NCI-H1092 (cell line): ENCODE measurements around the gene PDE10A.
A peak's percentile ranks its signal among the peaks of the same experiment; 100 is the strongest.

ENCODE experiments used
- DNase-seq: peaks from one replicate; lab custom pipeline; 2025; lab: John Stamatoyannopoulos, UW

PDE10A gene

DNA sequence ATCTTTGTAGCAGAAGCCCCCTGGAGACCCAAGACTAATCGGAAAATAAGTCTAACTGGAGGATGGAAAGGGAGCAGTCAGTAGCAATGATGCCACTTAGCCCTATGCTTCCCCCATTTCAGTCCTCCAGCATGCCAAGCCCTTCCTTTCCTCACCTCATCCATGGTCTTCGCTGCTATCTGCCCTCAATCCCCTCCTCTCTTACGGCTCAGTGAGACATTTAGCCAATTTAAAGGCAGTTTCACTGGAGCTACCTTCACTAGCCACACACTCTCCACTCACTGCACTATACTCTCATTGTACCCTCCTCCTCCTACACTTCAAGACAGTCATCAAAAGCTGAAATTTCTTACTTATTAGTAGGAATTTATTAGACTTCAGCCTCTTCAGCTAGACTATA is 111.2 kb downstream of the PDE10A start:
- DNase-seq = no peak

DNA sequence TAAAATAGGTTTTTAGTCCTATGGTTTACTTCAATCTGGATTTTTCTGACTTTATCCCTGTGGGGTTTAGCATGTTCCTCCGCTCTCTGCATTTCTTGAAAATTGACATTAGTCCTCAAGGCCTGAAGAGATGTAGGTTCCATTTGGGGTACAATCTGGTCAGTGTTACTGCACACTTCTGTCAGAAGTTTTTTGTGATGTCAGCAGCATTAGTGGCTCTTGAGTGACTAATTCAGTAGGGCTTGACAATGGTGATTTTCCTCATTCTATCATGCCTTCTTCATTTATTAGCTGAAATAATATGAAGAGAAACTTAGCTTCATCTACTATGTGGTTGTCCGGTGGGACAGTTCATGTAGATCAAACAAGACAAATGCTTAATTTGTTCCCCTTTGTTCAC is 114.6 kb downstream of the PDE10A start:
- DNase-seq = no peak

- no peak for DNase-seq
These were observed 117.2 kb downstream of the PDE10A start for GRCh38 chr6:165545806-165546205.

DNA sequence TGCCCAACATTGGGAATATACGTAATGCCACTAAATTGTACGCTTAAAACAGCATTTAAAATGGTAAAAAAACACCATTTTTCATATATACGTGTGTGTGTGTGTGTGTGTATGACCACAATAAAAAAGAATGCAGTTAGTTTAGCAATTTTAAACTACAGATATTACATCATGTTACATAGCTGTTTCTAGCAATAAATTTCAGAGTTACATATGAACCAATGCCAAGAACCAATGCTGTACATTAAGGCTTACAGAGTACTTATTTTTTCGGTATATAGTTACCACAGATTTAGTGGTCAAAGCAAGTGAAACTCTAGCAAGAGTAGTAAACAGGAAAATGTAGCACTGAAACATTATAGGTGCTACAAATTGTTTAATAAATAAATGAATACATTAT is 119.3 kb downstream of the PDE10A start:
- DNase-seq = no peak

GRCh38 chr6:165536911-165537310 is 126.1 kb downstream of the PDE10A start:
- no peak for DNase-seq

- no peak for DNase-seq
These were observed 143.7 kb downstream of the PDE10A start for GRCh38 chr6:165519316-165519715.

DNA sequence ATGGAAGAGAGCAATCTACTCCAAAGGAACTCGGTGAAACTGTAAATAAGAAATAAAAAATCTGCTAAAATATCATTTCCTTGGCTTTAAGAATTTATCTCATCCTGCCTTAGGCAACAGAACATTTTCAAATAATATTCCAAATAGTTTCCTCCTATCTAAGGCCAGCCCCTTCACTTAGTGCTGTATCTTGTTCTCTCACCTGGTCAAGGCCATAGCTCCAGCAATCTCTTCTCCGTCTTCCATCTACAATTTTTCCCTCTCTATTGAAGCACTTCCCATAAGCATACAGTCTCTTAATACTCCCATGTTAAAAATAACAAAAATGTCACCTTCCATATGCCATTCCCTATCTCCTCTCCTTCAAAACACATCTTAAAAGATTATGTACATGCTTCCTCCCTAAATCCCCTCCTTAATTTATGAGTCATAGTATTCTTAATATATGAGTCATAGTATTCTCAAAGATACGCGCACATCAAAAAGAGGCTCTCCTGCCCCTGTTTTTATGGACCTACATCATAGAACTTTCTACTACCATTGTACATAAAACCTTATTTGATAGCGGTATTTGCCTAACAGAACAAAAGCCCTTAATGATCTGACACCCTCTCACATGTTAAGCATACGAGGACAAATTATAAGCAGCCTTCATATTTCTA is 146.9 kb downstream of the PDE10A start:
- no peak for DNase-seq

- no peak for DNase-seq
These were observed 148.4 kb downstream of the PDE10A start for GRCh38 chr6:165514621-165515020.

GRCh38 chr6:165511807-165512206 is 151.2 kb downstream of the PDE10A start:
- no peak for DNase-seq

DNA sequence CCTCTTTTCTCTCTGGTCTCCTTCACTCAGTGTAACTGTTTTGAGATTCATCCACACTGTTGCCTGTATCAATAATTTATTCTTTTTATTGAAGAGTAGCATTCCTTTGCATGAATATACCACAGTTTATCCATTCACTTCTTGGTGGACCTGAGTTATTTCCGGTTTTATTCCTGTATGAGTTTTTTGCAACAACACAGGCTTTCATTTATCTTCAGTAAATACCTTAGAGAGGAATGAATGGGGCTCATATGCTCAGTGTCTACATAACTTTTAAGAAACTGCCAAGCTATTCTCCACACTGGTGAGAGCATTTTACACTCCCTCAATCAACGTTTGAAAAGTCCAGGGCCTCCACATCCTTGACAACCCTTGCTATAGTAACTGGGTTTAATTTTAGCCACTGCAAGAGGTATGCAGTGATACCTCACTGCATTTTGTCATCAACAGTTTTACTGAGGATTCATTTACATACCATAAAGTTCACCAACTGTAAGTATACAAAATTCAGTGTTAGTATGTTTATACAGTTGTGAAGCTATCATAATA is 154.6 kb downstream of the PDE10A start:
- DNase-seq = no peak

- no peak for DNase-seq
These were observed 156.4 kb downstream of the PDE10A start for GRCh38 chr6:165506657-165507056.

GRCh38 chr6:165500214-165500907 is 162.7 kb downstream of the PDE10A start:
- DNase-seq = peak; percentile 19

DNA sequence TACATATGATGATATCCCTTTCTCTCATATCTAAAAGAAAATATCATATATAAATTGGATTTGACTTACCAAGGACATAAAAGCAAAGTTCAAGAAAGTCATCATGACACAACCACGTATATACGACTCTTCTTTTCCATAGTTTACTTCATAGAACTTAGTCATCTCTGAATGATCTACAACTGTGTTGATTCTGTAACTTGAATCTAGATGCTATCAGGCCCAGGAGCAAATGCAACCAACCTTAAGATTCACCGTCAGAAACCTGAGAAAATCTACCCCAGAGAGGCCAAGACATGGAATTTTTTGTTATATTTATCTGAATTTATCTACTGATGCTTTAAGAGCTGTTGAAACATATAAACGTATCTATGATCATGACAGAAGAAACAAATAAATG is 165.6 kb downstream of the PDE10A start:
- no peak for DNase-seq

DNA sequence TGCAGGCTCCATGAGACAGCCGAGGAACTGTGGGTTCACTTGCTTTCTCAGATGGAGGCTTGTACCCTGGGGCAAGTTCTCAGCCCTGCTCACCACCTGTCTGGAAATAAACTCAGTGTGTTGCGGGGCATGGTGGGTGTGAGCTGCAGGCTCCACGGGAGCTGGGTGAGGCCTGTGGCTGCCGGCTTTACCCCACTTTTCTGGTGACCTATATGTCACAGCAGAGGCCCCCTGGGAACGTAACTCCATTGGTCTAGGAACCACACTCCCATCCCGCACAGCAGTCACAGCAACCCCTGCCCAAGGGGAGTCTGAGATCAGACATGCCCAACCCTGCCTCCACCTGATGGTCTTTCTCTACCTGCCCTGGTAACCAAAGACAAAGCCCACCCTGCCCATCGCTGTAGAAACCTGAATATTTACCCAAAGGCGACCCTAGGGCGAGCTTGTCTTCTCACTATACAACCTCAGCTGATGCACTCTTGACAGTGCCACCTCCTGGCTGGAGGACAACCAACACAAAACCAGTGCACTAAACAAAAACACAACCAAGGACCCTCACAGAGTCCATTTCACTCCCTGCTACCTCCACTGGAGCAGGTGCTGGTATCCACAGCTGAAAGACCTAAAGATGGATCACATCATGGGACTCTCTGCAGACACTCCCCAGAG is 174.3 kb downstream of the PDE10A start:
- no peak for DNase-seq

DNA sequence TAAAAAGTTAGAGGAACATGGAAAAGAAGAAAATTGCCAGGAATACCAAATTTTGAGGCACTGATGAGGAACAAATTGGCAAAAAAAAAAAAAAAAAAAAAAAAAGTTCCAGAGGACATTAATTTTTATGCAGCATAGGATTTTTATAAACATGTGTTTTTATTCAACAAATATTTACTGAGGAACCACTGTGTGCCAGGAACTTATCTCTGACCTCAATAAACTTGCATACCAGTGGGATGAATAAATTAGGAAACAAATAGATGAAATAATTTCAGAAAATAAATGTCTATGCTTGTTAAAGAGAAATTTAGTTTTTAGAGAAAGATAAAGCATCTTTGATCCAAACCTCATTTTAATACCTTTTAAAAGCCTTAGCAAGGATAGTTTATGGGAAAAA is 175.1 kb downstream of the PDE10A start:
- DNase-seq = no peak

DNA sequence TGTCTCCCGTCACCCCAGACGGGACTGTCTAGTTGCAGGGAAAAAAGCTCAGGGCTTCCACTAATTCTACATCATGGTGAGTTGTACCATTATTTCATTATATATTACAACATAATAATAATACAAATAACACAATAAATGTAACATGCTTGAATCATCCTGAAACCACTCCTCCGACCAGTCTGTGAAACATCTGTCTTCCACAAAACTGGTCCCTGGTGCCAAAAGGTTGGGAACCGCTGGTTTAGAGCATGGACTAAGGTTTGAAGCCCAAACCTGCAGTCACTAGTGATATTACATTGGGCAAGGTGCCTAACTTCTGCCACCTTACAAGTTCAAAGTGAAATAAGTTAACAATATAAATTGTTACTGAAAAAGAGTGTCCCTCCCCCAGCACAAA is 175.7 kb downstream of the PDE10A start:
- DNase-seq = no peak

GRCh38 chr6:165486183-165487137 is 176.6 kb downstream of the PDE10A start:
- no peak for DNase-seq

DNA sequence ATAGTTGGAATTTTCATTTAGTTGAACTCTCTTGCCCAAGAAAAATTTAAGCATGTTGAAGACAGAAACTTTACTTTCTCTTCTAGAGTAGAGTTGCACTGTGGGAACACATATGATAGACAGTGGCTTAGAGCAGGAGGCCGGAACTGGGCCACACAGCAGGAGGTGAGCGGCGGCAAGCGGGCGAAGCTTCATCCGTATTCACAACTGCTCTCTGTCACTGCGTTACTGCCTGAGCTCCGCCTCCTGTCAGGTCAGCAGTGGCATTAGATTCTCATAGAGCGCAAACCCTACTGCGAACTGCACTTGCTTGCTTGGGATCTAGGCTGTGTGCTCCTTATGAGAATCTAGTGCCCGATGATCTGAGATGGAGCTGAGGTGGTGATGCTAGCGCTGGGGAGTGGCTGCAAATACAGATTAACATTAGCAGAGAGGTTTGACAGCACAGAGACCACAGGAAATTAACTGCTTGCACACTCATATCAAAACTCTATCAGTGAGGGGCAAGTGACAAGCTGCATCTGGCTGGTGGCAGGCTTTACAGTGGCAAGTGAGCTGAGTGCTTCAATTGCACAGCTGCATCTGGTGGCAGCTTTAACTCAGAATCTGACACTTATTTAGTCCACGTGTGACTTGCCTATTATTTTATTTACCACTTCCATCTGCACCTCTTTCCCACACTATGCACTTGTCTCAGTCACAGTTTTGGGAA is 178.7 kb downstream of the PDE10A start:
- DNase-seq = no peak

- no peak for DNase-seq
These were observed 181.1 kb downstream of the PDE10A start for GRCh38 chr6:165481921-165482320.

GRCh38 chr6:165480916-165481315 is 182.1 kb downstream of the PDE10A start:
- no peak for DNase-seq

GRCh38 chr6:165478581-165478980 is 184.5 kb downstream of the PDE10A start:
- no peak for DNase-seq
